ENCODE data around the gene DNM1. TPM values are rescaled to one million over a fixed set of nuclear protein-coding genes. Genes with fewer than 3 reads are reported as not detected.

The DNM1 gene
- total RNA-seq, 1 donor from 2014 or later: 84.0 TPM

DNA sequence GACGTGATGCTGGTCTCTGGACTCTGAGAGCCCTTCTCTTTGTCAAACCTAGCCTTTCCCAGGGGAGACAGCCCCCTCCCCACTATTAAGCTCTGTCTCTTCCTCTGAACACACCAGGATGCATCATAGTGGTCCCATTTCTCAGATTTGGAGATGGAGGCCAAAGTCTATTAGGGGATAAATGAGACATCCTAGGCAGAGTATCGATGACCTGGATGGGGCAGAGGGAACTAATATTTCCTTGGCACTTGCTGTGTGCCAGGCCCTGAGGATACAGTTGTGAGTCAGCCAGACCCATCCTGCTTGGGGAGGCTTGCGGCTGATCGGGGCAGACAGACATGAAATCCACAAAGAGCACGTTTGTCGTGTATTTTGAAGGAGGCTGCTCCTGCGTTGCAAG, 5.2 kb downstream of the DNM1 start:
- Mint-ChIP-seq H3K4me1 (peaks cover 30% of the 10 kb centered on the region), H3K36me3 (ENCODE audit: low read depth) (no peaks in the 10 kb centered on the region), H3K4me3 (no peak overlapping the region), H3K9me3 (no peaks in the 10 kb centered on the region), H3K27ac (ENCODE audit: unreplicated experiment) (no peak overlapping the region), H3K27me3 (ENCODE audit: low read depth) (no peaks in the 10 kb centered on the region)
- no peak for DNase-seq (ENCODE audit: low read depth, low spot score)
- TF ChIP-seq, protein P1, sequence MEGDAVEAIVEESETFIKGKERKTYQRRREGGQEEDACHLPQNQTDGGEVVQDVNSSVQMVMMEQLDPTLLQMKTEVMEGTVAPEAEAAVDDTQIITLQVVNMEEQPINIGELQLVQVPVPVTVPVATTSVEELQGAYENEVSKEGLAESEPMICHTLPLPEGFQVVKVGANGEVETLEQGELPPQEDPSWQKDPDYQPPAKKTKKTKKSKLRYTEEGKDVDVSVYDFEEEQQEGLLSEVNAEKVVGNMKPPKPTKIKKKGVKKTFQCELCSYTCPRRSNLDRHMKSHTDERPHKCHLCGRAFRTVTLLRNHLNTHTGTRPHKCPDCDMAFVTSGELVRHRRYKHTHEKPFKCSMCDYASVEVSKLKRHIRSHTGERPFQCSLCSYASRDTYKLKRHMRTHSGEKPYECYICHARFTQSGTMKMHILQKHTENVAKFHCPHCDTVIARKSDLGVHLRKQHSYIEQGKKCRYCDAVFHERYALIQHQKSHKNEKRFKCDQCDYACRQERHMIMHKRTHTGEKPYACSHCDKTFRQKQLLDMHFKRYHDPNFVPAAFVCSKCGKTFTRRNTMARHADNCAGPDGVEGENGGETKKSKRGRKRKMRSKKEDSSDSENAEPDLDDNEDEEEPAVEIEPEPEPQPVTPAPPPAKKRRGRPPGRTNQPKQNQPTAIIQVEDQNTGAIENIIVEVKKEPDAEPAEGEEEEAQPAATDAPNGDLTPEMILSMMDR (conservative IDR thresholded peaks at IDR 0.05): no peak

DNA sequence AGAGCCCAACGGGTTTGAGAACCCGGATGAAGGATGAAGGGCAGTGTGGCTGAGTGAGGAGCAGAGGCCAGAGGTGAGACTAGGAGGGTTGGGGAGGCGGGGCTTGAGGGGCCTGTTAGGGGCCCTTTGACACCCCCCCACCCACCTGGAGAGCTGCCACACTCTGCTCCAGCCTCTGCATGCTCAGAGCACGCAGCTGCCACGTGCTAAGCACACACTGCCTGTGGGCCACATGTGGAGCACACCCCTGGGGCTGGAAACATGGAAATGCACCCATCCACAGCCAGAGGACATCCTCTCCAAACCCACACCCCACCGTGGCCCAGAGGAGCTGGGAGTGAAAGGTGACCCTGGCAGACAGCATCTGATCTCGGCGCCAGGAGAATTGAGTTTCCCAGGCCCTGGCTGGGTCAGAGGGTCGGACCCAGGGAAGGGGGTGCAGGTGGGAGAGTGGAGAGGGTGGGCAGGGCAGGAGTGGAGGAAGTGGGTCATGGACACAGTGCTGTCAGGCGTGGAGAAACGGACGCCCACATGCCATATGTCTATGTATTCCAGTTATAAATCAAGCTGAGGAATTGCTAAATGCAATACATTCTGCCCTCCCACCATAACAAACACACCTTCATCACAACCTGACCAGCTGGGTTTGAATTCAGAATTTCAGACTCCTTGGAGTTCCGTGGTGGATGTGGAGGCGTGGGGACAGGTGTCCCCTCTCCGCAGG, 5.9 kb downstream of the DNM1 start:
- TF ChIP-seq, protein P1 (conservative IDR thresholded peaks at IDR 0.05): no peak
- no peaks in the 10 kb centered on the region for H3K36me3 Mint-ChIP-seq (ENCODE audit: low read depth)
- H3K4me1 Mint-ChIP-seq: peaks cover 29% of the 10 kb centered on the region
- H3K9me3 Mint-ChIP-seq: no peaks in the 10 kb centered on the region
- H3K27me3 Mint-ChIP-seq (ENCODE audit: low read depth): no peaks in the 10 kb centered on the region
- H3K27ac Mint-ChIP-seq (ENCODE audit: unreplicated experiment): no peak overlapping the region
- no peak overlapping the region for H3K4me3 Mint-ChIP-seq
- no peak for DNase-seq (ENCODE audit: low read depth, low spot score)

DNA sequence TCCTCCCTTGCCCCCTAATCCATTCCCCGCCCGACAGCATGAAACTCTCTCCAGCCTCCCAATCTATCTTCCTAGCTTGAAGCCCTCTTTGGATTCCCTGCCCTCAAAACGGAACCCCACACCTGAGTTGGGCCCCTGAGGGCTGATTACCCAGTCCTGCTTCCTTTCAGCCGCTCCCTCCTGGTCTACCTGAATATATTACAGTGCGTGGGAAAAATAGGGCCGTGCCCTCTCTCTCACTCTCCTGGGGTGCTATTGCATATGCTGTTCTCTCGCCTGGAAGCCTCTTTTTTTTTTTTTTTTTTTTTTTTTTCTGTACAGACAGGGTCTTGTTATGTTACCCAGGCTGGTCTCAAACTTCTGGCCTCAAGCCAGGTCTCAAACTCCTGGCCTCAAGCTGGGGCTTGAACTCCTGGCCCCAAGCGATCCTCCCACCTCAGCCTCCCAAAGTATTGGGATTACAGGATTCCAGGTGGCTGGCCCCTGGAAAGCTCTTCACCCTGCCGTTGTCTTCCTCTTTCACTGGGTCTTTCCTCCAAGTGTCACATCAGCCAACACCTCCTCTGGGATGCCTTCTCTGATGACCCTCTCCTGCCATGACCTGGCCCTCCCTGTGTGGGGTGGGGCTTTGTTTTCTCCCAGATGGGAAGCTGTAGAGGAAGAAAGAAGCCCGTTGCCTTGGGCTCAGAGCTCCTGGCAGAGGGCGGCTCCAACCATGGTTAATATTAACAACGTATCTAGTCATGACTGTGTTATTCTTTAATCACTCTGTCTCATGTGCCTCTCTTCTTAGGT, 8.2 kb downstream of the DNM1 start:
- no peak overlapping the region for H3K27ac Mint-ChIP-seq (ENCODE audit: unreplicated experiment)
- H3K4me3 Mint-ChIP-seq: peak overlapping the region; percentile 19
- H3K27me3 Mint-ChIP-seq (ENCODE audit: low read depth): no peaks in the 10 kb centered on the region
- H3K4me1 Mint-ChIP-seq: peaks cover 19% of the 10 kb centered on the region
- no peaks in the 10 kb centered on the region for H3K9me3 Mint-ChIP-seq
- H3K36me3 Mint-ChIP-seq (ENCODE audit: low read depth): no peaks in the 10 kb centered on the region
- DNase-seq (ENCODE audit: low read depth, low spot score): no peak
- TF ChIP-seq, protein P1 (conservative IDR thresholded peaks at IDR 0.05): no peak

DNA sequence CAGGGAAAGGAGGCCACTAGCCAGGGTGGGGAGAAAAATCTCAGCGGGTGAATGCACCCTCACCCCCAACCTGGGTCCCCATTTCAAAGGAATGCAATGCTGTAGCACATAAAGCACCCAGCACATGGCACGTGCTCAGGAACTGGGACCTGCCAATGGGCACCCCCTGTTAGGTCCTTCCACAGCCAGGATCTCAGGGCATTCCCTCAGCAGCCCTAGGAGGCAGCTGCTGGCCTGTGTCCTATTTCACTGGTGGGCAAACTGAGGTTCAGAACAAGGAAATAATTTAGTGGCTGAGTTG, 8.8 kb downstream of the DNM1 start:
- H3K36me3 Mint-ChIP-seq (ENCODE audit: low read depth): no peaks in the 10 kb centered on the region

DNA sequence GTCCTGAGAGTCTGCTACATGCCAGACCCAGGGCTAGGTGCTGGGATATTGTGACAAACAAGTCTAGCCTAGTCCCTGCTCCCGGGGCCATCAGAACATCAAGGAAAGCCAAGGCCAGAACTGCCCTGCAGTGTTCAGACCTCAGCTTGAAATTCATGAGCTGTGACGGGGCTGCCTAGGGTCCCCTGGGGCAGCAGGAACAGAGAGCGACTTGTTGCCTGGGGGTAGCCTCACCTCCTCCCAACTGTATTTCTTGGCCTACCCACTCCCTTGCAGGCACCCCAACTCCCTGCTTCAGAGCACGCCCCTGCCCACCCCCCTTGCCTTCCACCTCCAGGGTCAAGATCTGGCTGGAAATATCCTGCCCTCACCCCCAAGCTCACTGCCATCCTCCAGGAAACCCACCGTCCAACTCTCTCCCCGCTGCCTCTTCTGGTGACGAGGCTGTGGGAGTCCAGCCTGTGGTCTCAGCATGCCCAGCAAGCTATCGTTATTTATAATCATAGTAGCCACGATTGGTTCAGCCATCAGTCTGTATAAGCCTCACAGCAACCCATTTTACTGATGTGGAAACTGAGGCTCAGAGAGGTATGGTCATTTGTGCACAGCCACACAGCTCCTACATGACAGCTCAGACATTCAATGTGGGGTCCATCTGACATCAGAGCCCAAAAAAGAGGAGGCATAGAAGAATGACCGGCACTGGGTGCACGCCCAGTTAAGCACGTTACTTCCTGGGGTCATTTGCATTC, 10.7 kb downstream of the DNM1 start:
- H3K36me3 Mint-ChIP-seq (ENCODE audit: low read depth): no peaks in the 10 kb centered on the region
- TF ChIP-seq, protein P1 (conservative IDR thresholded peaks at IDR 0.05): no peak
- DNase-seq (ENCODE audit: low read depth, low spot score): no peak
- H3K27ac Mint-ChIP-seq (ENCODE audit: unreplicated experiment): peak overlapping the region; percentile 71
- H3K4me1 Mint-ChIP-seq: peaks cover 28% of the 10 kb centered on the region
- H3K9me3 Mint-ChIP-seq: no peaks in the 10 kb centered on the region
- H3K4me3 Mint-ChIP-seq: no peak overlapping the region
- H3K27me3 Mint-ChIP-seq (ENCODE audit: low read depth): no peaks in the 10 kb centered on the region

More for the DNA sequence above, 8.8 kb downstream of the DNM1 start:
- TF ChIP-seq, protein P1 (conservative IDR thresholded peaks at IDR 0.05): no peak
- Mint-ChIP-seq H3K4me1 (peaks cover 17% of the 10 kb centered on the region), H3K27me3 (ENCODE audit: low read depth) (no peaks in the 10 kb centered on the region), H3K9me3 (no peaks in the 10 kb centered on the region), H3K27ac (ENCODE audit: unreplicated experiment) (no peak overlapping the region), H3K4me3 (no peak overlapping the region)
- no peak for DNase-seq (ENCODE audit: low read depth, low spot score)

All from neural crest cell (in vitro differentiated cells).